ENCODE results near the gene ARL6IP6. TPM values are rescaled to one million over a fixed set of nuclear protein-coding genes. Genes with fewer than 3 reads are reported as not detected.
"Not testable (repeated sequence)": the region's sequence is repeated elsewhere in the genome, so short reads cannot be mapped to it uniquely, and the experiment has no call there.

ARL6IP6 gene
- 29.1 TPM for polyA plus RNA-seq (2013, experiment 1 of 2; ENCODE audit: insufficient read length)
- 17.5 TPM for polyA plus RNA-seq (2013, experiment 2 of 2; ENCODE audit: insufficient read length)

DNA sequence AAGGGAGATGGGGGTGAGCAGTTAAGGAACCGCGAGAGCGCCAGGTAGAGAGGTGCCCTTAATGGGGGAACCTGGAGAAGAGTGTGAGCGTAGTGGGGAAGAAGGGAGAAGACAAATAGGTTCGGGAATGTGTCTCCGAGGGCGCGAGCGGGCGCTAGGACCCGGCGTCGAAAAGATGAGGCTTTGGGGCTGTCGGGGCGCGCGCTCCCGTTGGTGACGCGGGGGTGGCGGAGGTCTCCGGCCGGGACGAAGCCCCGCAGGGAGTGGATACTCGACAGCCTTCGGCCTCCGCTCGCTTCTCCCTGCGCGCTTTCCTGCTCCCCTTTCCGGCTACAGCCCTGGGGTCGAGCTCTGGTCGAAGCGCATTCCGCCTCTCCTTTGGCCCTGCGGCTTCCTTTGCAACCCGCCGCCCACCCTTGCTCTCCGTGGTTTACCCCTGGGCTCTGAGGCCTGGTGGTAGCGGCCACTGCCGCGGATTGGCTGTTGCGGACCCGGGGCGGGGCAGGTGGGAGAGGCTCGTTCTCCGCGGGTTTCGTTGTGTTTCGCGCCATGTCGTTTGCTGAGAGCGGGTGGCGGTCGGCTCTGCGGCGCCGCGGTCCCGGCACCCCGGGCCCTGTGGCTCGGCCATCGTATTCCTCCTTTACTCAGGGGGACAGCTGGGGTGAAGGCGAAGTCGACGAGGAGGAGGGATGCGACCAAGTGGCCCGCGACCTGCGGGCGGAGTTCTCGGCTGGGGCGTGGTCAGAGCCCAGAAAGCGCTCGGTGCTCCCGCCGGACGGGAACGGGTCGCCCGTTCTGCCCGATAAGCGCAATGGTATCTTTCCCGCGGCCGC, at the start of gene ARL6IP6:
Gene ARL6IP6, plus strand, starts transcription at position 545 of the 833 bp plus-strand sequence. Its CDS starts 5 bp downstream, at position 550.
- peak; percentile 93 for DNase-seq

DNA sequence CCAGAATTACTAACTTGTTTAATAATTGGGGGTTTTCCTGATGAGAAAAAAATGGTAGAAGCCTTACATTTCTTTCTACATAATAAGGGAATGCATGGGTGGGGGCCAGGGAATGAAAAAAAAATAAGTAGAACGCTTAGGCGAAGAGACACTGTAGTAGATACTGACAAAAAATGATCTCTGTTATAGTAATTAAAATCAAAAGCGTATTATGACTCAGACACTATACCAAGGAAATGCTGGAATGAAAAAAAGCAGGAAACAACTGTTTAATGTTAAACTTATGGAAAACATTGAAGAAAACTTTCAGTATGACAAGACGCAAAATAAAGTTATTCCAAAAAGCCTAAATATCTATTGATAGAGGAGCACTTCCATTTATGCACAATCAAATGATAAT, 44.1 kb upstream of the ARL6IP6 start:
- no peak for DNase-seq

DNA sequence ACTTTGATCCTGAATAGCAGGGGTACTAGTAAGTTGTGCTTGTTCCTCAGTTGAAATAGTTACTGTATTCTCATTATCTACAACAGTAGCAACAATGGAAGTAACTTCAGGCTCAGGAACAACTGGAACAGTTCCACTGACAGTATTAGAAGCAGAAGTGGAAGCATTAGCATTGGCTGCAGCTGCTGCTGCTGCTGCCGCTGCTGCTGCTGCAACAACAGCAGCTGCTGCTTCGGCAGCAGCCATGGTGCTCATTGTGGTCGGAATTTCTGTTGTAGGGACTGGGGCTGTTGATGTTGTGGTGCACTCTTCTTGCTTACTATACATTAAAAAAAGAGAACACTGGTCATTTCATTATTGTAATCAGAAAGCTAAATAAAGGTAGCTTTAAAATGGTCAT, 42.0 kb upstream of the ARL6IP6 start:
- no peak for DNase-seq

DNA sequence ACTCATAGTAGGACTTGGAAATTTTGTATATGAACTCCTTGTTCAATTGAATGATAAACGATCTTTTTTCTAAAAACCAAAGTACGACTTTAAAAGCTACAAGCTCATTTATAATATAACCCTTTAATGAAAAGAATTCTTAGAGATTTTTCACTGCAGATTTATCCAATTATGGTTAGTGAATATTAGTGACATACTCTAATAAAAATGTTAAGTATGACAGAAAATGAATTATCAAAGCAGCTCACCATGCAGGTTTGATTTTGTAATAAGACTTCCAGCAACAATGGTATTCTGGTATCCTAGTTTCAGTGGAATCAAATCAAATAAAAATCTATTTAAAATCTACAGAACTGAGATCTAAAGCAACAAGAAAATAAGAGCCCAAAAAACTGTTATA, 39.6 kb upstream of the ARL6IP6 start:
- no peak for DNase-seq

DNA sequence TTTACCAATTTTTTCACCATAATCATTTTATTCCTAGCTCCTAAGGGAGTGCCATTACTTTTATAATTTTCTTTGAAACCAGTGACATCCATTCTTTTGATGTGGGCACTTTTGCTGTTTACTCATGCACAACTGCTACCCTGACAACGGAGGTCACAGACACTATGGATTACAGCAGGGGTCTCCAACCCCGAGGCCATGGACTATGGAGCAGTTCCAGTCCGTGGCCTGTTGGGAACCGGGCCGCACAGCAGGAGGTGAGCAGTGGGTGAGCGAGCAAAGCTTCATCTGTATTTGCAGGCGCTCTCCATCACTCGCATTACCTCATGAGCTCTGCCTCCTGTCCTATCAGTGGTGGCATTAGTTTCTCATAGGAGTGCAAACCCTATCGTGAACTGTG, 35.8 kb upstream of the ARL6IP6 start:
- no peak for DNase-seq

DNA sequence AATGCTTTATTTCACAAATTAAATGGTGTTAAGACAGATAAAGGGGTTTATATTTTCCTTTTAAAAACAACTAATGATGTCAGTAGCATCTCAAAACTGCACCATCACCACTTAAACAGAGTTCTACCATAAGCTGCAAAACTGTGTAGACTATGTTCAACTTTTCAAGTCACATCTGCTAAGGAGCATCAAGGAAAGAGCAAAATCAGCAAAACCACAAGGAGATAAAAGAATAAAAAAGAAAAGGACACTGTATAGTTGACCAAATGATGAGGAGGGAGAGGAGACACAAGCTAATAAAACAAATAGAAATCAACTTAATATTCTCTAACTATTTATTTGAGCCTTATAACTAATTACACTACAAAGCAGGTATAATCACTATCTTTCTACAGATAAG, 35.0 kb upstream of the ARL6IP6 start:
- DNase-seq: no peak

DNA sequence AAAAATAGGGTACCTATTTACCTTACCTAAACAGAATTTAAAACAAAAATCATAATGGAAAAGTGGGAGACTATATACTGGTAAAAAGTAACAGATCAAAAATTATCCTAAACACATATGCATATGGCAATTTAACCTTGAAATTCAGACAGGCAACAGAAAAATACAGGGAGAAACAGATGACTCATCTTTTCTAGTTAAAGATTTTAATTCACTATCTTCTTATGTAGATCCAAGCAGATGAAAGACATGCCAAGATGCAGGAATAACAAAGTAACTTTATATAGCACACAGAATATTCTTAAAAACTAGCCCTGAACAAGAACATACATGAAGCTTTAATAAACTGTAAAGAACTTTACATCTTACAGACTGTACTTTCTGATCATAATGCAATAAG, 32.1 kb upstream of the ARL6IP6 start:
- no peak for DNase-seq

DNA sequence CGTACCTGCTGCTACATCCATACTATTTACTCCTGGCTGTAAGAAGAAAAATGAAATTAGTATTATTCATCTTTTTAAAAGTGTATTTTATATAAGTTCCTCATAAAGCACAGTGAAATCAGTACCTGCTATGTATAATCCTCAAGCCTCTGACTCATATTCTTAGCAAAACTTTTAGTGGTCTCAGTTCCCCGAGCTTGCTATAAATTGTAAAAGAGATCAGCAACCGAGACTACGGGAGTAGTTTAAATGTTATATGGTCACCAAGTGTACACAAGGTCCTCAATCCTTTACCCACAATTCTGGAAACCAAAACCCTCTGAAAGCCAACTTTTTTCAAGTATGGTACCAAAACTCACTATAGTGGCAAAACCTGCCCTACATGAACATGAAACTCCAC, 25.4 kb upstream of the ARL6IP6 start:
- no peak for DNase-seq

DNA sequence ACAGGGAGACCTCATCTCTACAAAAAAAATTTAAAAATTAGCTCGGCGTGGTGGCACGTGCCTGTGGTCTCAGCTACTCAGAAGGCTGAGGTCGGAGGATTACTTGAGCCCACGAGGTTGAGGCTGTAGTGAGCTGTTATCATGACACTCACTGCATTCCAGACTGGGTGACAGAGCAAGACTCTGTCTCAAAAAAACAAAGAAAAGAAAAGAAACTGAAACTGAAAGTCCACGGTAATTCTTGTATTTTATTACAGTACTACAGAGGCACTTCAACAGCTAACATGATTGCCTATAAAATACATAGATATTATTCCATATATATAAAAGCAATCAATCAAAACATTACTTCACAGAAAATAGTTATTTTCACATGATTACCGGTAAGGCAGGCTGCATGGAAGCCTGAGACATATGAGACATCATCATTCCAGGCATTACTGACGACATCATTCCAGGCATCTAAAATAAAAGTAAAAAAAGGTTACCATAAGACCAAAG, 24.2 kb upstream of the ARL6IP6 start:
- peak; percentile 87 for DNase-seq

DNA sequence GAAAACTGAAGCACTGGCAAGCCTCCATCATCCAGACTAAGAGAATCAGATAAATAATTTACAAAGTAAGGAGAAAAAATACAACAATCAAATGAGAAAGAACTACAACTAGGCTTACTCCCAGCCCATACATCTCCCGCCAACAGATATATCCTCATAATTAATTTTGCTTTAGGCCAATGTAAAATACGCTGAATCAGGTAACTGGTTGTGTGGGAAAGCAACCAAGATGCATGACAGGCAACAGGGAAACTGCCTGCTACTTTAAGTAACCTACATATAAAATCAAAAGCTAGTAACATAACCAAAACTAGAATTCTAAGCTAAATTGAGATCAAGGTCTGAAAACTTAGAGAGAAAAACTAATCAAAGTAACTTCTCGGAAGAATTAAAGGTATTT, 22.7 kb upstream of the ARL6IP6 start:
- no peak for DNase-seq

DNA sequence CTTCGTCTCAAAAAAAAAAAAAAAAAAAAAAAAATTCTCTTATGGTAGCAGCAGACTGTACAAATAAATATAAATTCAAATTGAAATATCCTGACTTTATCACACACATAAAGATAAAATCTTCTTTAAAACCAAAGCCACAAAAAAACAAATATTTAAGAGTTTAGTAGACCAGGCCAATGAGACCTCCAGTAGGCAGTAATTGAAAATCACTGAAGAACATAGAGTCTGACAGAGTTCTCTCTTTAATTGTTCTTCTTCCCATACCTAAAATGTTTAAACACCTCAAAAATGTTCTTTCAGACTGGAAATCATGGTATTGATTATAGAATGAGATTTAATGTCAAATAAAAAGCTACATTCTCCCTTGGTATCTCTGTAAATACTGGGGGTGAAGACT, 21.9 kb upstream of the ARL6IP6 start:
- DNase-seq: no peak

DNA sequence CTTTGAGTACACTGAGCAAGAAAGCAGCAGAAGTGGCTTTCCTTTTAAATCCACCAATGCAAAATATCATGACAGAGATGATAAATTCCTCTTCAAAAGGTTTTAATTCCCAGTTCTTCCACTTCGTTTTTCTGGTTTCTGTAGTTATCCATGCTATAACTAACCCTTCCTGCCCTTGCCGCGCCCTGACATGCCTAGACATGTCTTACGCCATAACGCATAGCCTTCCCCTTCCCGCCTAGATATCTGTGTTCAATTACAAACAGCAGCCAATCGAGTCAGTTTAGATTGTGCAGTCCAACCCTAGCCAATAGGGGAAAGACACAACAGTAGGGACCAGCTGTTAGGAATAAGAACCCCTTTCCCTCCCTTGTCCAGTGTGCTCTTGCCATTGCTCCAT, 17.2 kb upstream of the ARL6IP6 start:
- no peak for DNase-seq

DNA sequence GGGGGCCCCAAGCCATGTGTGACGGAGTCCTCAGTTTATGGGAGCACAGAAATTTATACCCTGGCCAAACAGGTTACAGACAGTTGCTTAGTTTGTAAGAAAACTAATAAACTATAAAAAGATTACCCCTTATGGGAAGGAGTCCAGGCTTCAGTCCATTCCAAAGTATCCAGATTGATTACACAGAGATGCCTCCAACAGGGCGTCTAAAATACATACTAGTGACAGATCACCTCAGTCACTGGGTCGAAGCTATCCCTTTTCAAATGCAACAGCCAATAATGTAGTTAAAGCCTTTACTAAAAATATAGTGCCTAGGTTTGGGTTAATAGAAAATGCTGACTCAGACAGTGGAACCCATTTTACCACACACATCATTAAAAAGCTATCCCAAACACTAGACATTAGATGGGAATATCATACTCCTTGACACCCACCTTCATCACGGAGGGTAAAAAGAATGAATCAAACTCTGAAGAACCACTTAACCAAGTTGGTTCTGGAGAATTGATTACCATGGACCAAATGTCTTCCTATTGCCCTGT, 11.9 kb upstream of the ARL6IP6 start:
- no peak for DNase-seq

DNA sequence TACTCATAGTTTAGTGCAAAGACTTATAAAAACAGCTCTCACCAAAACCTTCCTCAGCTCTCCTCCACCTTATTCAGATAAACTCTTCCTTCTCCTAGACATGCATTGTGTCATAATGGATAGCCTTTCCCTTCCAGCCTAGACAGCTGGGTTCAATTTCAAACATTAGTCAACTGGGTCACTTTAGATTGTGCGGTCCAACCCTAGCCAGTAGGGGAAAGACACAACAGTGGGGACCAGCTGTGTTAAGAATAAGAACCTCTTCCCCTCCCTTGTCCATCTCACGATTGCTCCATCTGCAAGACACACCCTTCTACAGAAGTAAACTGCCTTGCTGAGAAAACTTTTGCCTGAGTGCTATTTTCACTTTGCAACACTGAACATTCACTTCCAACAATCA, 9.7 kb upstream of the ARL6IP6 start:
- no peak for DNase-seq

DNA sequence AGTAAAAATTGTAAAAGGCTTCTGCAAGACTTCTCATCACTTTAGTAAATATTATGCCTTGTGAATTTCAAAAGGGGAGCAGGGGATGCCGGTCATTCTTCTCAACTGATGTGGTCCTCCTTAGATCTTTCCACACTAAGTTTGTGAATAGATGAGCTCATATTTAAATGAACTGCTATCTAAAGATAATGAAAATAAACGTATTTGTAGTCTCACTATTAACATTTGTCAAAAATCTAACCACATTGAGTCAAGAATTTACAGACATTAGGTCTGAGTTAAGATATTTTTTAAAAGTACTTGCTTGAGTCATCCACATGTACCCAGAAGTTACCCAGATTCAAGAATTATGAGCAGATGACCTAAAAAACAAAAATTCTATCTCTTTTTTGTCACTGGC, 7.7 kb upstream of the ARL6IP6 start:
- peak; percentile 27 for DNase-seq

DNA sequence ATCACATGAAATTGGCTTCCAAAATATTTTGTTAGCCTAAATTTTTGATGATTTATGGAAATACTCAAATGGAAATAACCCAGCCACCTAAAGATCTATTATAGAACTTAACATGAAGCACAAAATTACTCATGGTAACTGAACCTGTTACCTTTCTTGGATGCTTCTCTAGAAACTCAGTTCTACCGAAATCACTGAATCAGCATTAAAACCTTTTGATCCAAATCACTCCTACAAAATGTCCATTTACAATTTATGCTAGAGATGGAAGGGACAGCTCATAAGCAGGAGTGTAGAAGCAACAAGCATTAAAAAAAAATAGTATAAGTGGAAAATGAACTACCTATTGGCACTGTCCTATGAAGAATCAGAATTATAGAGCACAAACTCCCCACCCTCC, 3.3 kb upstream of the ARL6IP6 start:
- DNase-seq: no peak

DNA sequence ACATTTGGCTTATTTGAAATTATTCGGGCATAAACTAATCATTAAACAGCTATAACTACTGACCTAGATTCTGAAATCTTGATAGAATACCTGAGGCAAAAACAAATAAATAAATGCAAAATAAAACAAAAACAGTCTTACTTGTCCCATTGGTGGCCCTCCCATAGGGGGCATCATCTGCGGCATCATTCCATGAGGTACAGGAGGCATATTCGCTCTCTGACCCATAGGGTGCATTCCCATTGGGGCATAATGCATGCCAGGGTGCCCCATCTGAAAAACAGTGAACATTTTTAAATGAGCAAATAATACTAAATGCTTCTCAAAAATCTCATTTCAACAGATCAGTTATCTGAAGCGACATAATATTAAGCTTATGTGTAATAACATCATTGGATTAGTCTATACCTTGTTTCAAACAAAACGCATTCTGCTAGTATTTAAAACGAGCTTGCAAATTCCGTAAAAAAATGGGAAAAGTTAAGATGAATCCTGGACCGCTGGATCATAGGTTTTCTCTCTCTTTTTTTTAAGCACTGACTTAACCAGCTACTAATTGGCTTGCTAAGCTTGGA, 2.5 kb upstream of the ARL6IP6 start:
- peak; percentile 30 for DNase-seq

DNA sequence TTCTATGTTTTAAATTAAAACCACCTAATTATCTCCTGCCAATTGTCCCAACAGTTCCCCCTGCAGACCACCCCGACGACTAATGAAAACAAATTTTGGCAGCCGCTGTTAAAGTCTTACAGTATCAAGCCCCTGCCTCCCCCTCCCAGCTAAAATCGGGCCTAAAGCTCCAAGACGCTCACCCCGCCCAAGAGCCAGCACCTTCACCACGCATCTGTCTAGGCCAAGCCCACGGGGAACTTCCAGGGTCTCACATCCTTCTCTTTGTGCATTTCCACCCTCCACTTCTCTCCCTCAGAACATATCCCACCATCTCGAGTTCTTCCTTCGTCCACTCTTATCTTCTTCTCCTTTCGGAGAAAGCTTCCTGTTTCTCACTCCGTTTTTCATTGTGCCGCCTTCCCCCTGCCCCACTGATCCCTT, 1.6 kb upstream of the ARL6IP6 start:
- DNase-seq: no peak

DNA sequence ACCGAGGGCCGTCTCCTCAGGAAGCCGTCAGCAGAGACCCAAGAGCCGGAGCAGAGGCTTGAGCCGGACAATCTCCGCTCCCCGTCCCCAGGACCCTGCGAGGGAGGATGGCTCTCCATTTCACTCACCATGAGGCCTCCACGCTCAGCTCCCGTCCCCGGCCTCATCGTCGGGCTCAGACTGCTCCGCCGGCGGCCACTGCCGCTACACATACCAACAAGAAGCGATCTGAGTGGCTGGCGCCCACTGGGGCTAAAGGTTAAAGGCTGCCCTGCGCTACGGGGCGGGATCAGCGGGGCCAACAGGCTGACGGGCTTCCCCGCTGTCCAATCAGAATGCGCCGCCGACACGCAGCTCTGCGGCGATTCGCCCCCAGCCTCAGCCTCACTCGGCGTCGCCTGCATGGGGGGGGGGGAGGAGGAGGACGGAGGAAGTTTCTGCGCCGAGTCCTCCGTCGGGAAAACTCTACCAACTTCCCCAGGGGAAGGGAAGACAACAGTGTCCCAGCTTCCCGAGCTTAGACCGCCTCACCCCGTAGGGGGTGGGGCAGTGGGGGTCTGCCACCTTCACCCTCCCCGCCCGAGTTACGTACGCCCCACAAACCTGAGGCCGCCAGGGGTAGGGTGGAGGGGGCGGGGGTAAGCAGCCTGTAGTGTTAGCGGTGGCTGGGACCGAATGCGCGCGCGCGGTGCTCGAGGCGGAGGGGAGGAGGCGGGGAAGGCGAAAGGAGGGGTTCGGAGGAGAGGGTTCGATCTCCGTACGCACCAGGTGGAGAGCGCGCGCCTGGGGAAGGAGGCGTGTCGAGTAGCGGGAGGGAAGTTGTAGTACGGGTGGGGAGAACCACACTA, 968 bp upstream of the ARL6IP6 start, which contains the start of gene PRPF40A:
Gene PRPF40A, minus strand, starts transcription at position 234 of the 848 bp plus-strand sequence. Its CDS starts 22 bp downstream, at position 212.
- peak; percentile 97 for DNase-seq

DNA sequence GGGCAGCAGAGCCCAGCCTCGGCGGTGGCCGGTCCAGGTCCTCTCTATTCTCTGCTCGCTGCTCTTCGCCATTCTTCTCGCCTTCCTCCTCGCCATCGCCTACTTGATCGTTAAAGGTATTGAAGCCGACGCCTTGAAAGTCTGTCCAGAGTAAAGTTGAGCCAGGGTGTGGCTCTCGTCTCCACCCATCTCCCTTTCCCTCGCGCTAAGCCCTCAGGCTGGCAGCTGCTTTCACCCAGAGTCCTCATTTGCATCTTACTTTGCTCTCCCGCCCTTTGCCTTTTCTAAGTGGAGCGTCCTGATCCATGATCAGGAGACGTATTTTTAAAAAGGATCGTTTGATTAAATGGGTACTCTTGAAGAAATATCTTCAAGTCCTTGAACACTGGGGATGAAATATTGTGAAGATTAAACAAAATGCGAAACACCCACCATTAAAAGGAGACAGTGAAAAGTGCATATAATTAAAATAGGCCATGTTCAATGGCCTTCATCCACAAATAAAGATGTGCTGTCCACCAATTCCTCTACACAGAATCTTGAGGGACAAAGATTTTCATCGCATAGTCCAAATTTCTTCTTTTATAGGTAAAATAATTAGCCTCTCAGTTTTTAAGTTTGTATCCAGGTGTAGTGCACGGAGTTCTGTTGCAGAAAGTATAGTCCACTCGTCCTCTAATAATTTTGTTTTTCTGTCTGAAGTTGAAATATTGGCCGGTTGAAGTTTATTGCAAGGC, 657 bp downstream of the ARL6IP6 start:
- DNase-seq: peak; percentile 41

DNA sequence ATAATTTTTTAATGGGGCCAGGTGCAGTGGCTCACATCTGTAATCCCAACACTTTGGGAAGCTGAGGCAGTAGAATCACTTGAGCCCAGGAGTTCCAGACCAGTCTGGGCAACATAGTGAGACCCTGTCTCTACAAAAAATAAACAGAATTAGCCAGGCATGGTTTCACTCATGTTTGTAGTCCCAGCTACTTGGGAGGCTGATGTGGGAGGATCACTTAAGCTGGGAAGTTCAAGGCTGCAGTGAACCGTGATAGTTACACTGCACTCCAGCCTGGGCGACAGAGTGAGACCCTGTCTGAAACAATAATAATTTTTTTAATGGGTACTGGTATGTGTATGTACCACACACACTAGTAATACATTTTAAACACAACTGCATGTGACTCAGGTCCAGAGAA, 2.4 kb downstream of the ARL6IP6 start:
- no peak for DNase-seq

DNA sequence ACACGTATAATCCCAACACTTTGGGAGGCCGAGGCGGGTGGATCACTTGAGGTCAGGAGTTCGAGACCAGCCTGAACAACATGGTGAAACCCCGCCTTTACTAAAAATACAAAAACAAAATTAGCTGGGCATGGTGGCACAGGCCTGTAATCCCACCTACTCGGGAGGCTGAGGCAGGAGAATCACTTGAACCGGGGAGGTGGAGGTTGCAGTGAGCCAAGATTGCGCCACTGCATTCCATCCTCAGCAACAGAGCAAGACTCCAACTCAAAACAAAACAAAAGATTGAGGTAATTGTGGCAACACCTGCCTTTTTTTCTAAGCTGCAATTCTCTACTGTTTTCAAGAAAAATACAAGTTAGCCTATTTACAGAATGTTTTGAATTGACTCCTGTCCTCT, 4.2 kb downstream of the ARL6IP6 start:
- not testable (repeated sequence) for DNase-seq

All from fibroblast of skin of back (primary cell).